ENCODE measurements around the gene STS. TPM values are rescaled to one million over a fixed set of nuclear protein-coding genes. Genes with fewer than 3 reads are reported as not detected.

STS gene
- total and polyA plus RNA-seq, 2 of the 4 experiments (the other 2 are of a cell fraction) = 2.6 to 3.4 TPM

- H4K5ac ChIP-seq (ENCODE audit: low read depth, low read length) = no peak overlapping the region
- H3K4ac ChIP-seq (ENCODE audit: low read depth, low read length) = no peak overlapping the region
- DNase-seq (no peak), ATAC-seq (ENCODE audit: low read depth) (peak; percentile 13; the same call in 1 of the 2 replicates)
- H3K27me3 ChIP-seq (ENCODE audit: control insufficient read depth, insufficient read depth, low read length) = no peaks in the 10 kb centered on the region
- H2BK20ac ChIP-seq (ENCODE audit: low read depth, low read length) = no peak overlapping the region
- peaks cover 7% of the 10 kb centered on the region; the same call in 1 of the 2 replicates for H3K9me1 ChIP-seq (ENCODE audit: insufficient read depth, low read length)
- POLR2A ChIA-PET (ENCODE audit: unreplicated experiment) = no interaction called here
- peak overlapping the region; percentile 56; the same call in 1 of the 2 replicates for H3K4me2 ChIP-seq (ENCODE audit: low read depth, low read length)
- intact Hi-C loops (cut with micrococcal nuclease) = no loop called here
- H3K9ac ChIP-seq (ENCODE audit: low read depth, low read length) = no peak overlapping the region
- H3K27ac ChIP-seq (ENCODE audit: insufficient read depth, low read length) = no peak overlapping the region
- no peak overlapping the region for H2AFZ ChIP-seq (replicated peaks; ENCODE audit: low read length, poor library complexity)
- no peak overlapping the region for H2AK5ac ChIP-seq (ENCODE audit: low read depth, low read length)
- H3K23ac ChIP-seq (ENCODE audit: low read depth, low read length) = no peak overlapping the region
- H2BK120ac ChIP-seq (ENCODE audit: low read depth, low read length) = no peak overlapping the region
- CTCF ChIA-PET = no interaction called here
- H3K4me3 ChIP-seq (ENCODE audit: insufficient read depth, low read depth, low read length) = no peak overlapping the region
- no peaks in the 10 kb centered on the region for H3K9me3 ChIP-seq (ENCODE audit: control insufficient read depth, insufficient read depth, low read length)
- peaks cover 29 to 38% of the 10 kb centered on the region in 2 experiments for H3K79me1 ChIP-seq (ENCODE audit: low read depth in 1 of 2, low read length in 2 of 2)
- TF ChIP-seq NFE2L2 (IDR thresholded peaks at IDR 0.05; ENCODE audit: low read depth, low read length) (no peak), CEBPB (IDR thresholded peaks at IDR 0.05; ENCODE audit: low read depth, low read length) (no peak), RFX5 (IDR thresholded peaks at IDR 0.05; ENCODE audit: low read depth, low read length) (no peak), CHD1 (IDR thresholded peaks at IDR 0.05; ENCODE audit: low read depth, low read length) (no peak), BHLHE40 (IDR thresholded peaks at IDR 0.05; ENCODE audit: low read depth, low read length) (no peak), USF2 (IDR thresholded peaks at IDR 0.05; ENCODE audit: low read depth, low read length) (no peak), CTCF (conservative IDR thresholded peaks at IDR 0.05; ENCODE audit: low read depth, low read length) (no peak), POLR2A (IDR thresholded peaks at IDR 0.05; ENCODE audit: low read depth, low read length) (no peak), SMC3 (IDR thresholded peaks at IDR 0.05; ENCODE audit: low read depth, low read length) (no peak), RCOR1 (IDR thresholded peaks at IDR 0.05; ENCODE audit: insufficient replicate concordance, low read length) (no peak), MAFK (IDR thresholded peaks at IDR 0.05; ENCODE audit: low read depth, low read length) (no peak), ELK1 (IDR thresholded peaks at IDR 0.05; ENCODE audit: borderline replicate concordance, low read depth, low read length) (no peak), MXI1 (IDR thresholded peaks at IDR 0.05; ENCODE audit: borderline replicate concordance, low read depth, low read length) (no peak), FOS (IDR thresholded peaks at IDR 0.05; ENCODE audit: low read depth, low read length) (no peak), RAD21 (IDR thresholded peaks at IDR 0.05; ENCODE audit: low read length) (no peak), MAZ (IDR thresholded peaks at IDR 0.05; ENCODE audit: borderline replicate concordance, low read depth, low read length) (no peak)
- peaks cover 19% of the 10 kb centered on the region; the same call in 1 of the 2 replicates for H4K20me1 ChIP-seq (ENCODE audit: insufficient read depth, low read length)
- in situ Hi-C loops (cut with MboI; ENCODE audit: low sequenced_read_pairs) = no loop called here
- H2AK9ac ChIP-seq (replicated peaks; ENCODE audit: low read depth, low read length, poor library complexity) = no peak overlapping the region
- H2BK5ac ChIP-seq (ENCODE audit: low read depth, low read length, poor library complexity, severe bottlenecking) = no peak overlapping the region
- no peak overlapping the region for H3K18ac ChIP-seq (ENCODE audit: low read depth, low read length)
- H3K4me1 ChIP-seq (ENCODE audit: control insufficient read depth, insufficient read depth, low read length) = peaks cover 7% of the 10 kb centered on the region; the same call in 1 of the 2 replicates
- H3K56ac ChIP-seq (ENCODE audit: extremely low read depth, insufficient read depth, low read length) = no peak overlapping the region
- no TSS peak for BruUV-seq (replicated peaks)
- H3K36me3 ChIP-seq (ENCODE audit: control insufficient read depth, insufficient read depth, low read length) = no peaks in the 10 kb centered on the region
- dilution Hi-C loops (cut with HindIII; ENCODE audit: low sequenced_read_pairs, unreplicated experiment) = no loop called here
- no peak overlapping the region for H2BK15ac ChIP-seq (ENCODE audit: low read depth, low read length)
- no peak overlapping the region for H4K8ac ChIP-seq (ENCODE audit: low read depth in 2 of 2, low read length in 2 of 2)
- WGBS, 2 experiments (ENCODE audit: extremely low coverage in 2 of 2, insufficient read length in 1 of 2) = no CpG with 5 or more reads among the region's 2 CpGs
- H3K14ac ChIP-seq (replicated peaks; ENCODE audit: low read depth, low read length) = no peak overlapping the region
- no peak overlapping the region for H4K91ac ChIP-seq (ENCODE audit: insufficient read depth, low read depth, low read length)
These were observed 26.7 kb upstream of the STS start for GRCh38 chrX:7120878-7121219.

Data from IMR-90 (cell line).